DND-41 (cell line): ENCODE measurements around the gene CACNA1D.

Experiments used
- ATAC-seq: fragments of 200-7000 bp; cut with Tn5 transposase; 3 replicates; pipeline ENCODE4 v1.9.1; 2021; ENCODE audit warnings: low read depth; ENCODE audit not compliant: insufficient read depth
- DNase-seq: peaks from one replicate; pipeline ENCODE4 v3.0.0-alpha.2; 2020
- H2AFZ ChIP-seq: 2 replicates; pipeline ENCODE4 v1.6.0; 2012; ENCODE audit warnings: low read depth, low read length
- H3K27ac ChIP-seq: 2 replicates; pipeline ENCODE4 v1.5.1; 2012; ENCODE audit warnings: low read length, inconsistent platforms
- H3K27me3 ChIP-seq: fragments of 200-600 bp; sonication (generic); 2 replicates; pipeline ENCODE4 v1.6.0; 2012; ENCODE audit warnings: low read length, mild to moderate bottlenecking, inconsistent platforms; ENCODE audit not compliant: insufficient read depth, poor library complexity
- H3K36me3 ChIP-seq: 2 replicates; pipeline ENCODE4 v1.5.1; 2012; ENCODE audit warnings: low read length, inconsistent platforms; ENCODE audit not compliant: insufficient read depth
- H3K4me1 ChIP-seq: 2 replicates; pipeline ENCODE4 v1.5.1; 2012; ENCODE audit warnings: mild to moderate bottlenecking, low read length; ENCODE audit not compliant: insufficient read depth
- H3K4me2 ChIP-seq: 2 replicates; pipeline ENCODE4 v1.6.0; 2012; ENCODE audit warnings: mild to moderate bottlenecking, moderate library complexity, low read length, inconsistent platforms; ENCODE audit not compliant: insufficient read depth
- H3K4me3 ChIP-seq, 2 experiments: fragments of 200-600 bp in 1 of 2; shearing (Covaris generic) in 1 of 2; 2 replicates each; pipeline ENCODE4 v1.5.1; 2012 to 2016; ENCODE audit warnings: inconsistent platforms in 2 of 2, low read length in 2 of 2, mild to moderate bottlenecking in 2 of 2, low read depth in 1 of 2, moderate library complexity in 1 of 2
- H3K79me2 ChIP-seq: 2 replicates; pipeline ENCODE4 v1.6.0; 2012; ENCODE audit warnings: low read length, inconsistent platforms; ENCODE audit not compliant: insufficient read depth
- H3K9ac ChIP-seq: 2 replicates; pipeline ENCODE4 v1.6.0; 2012; ENCODE audit warnings: low read depth, mild to moderate bottlenecking, inconsistent platforms, low read length, moderate library complexity
- H3K9me3 ChIP-seq: 2 replicates; pipeline ENCODE4 v1.5.1; 2012; ENCODE audit warnings: low read length, moderate library complexity, mild to moderate bottlenecking, inconsistent platforms; ENCODE audit not compliant: insufficient read depth, severe bottlenecking
- H4K20me1 ChIP-seq: 2 replicates; pipeline ENCODE4 v1.6.0; 2012; ENCODE audit warnings: low read length; ENCODE audit not compliant: insufficient read depth
- EZH2 ChIP-seq: IDR thresholded peaks from 3 replicates; pipeline ENCODE4 v1.6.1; 2012; ENCODE audit warnings: borderline replicate concordance, low read depth, mild to moderate bottlenecking, moderate library complexity, low read length, inconsistent platforms; ENCODE audit not compliant: severe bottlenecking
- TF ChIP-seq, protein P1 (sequence below): IDR thresholded peaks from 2 replicates; pipeline ENCODE4 v1.5.1; 2012; ENCODE audit warnings: borderline replicate concordance, low read length, moderate library complexity, mild to moderate bottlenecking; ENCODE audit not compliant: poor library complexity, severe bottlenecking; ENCODE audit errors: extremely low read depth

Gene CACNA1D

GRCh38 chr3:53490459-53490968, 3.9 kb upstream of the CACNA1D start:
- Histone ChIP-seq H3K4me3 (no peak overlapping the region), H3K27me3 (peaks cover 9% of the 10 kb centered on the region), H3K36me3 (no peaks in the 10 kb centered on the region), H3K79me2 (no peaks in the 10 kb centered on the region), H3K9ac (no peak overlapping the region), H3K4me2 (no peak overlapping the region), H4K20me1 (no peaks in the 10 kb centered on the region), H3K9me3 (no peaks in the 10 kb centered on the region), H3K27ac (no peak overlapping the region), H3K4me1 (no peaks in the 10 kb centered on the region), H2AFZ (no peak overlapping the region)
- ATAC-seq (no peak), DNase-seq (no peak)
- TF ChIP-seq, protein P1, sequence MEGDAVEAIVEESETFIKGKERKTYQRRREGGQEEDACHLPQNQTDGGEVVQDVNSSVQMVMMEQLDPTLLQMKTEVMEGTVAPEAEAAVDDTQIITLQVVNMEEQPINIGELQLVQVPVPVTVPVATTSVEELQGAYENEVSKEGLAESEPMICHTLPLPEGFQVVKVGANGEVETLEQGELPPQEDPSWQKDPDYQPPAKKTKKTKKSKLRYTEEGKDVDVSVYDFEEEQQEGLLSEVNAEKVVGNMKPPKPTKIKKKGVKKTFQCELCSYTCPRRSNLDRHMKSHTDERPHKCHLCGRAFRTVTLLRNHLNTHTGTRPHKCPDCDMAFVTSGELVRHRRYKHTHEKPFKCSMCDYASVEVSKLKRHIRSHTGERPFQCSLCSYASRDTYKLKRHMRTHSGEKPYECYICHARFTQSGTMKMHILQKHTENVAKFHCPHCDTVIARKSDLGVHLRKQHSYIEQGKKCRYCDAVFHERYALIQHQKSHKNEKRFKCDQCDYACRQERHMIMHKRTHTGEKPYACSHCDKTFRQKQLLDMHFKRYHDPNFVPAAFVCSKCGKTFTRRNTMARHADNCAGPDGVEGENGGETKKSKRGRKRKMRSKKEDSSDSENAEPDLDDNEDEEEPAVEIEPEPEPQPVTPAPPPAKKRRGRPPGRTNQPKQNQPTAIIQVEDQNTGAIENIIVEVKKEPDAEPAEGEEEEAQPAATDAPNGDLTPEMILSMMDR, result no peak
- no peak for TF ChIP-seq EZH2

GRCh38 chr3:53491276-53491675, 3.1 kb upstream of the CACNA1D start:
- H3K27ac ChIP-seq, result no peak overlapping the region
- H3K9ac ChIP-seq, result no peak overlapping the region
- H3K4me2 ChIP-seq, result no peak overlapping the region
- no peak for DNase-seq
- H3K36me3 ChIP-seq, result no peaks in the 10 kb centered on the region
- TF ChIP-seq EZH2, result no peak
- TF ChIP-seq, protein P1, result no peak
- ATAC-seq, result no peak
- H3K9me3 ChIP-seq, result no peaks in the 10 kb centered on the region
- no peak overlapping the region for H2AFZ ChIP-seq
- H3K4me3 ChIP-seq, result no peak overlapping the region
- peaks cover 6% of the 10 kb centered on the region for H3K27me3 ChIP-seq
- no peaks in the 10 kb centered on the region for H3K4me1 ChIP-seq
- no peaks in the 10 kb centered on the region for H4K20me1 ChIP-seq
- H3K79me2 ChIP-seq, result no peaks in the 10 kb centered on the region

- H3K4me1 ChIP-seq, result no peaks in the 10 kb centered on the region
- H4K20me1 ChIP-seq, result no peaks in the 10 kb centered on the region
- peaks cover 2% of the 10 kb centered on the region for H3K27me3 ChIP-seq
- TF ChIP-seq, protein P1, result no peak
- TF ChIP-seq EZH2, result no peak
- no peaks in the 10 kb centered on the region for H3K36me3 ChIP-seq
- no peaks in the 10 kb centered on the region for H3K79me2 ChIP-seq
- H3K4me3 ChIP-seq, result no peak overlapping the region
- no peak for ATAC-seq
- no peak overlapping the region for H3K9ac ChIP-seq
- H3K9me3 ChIP-seq, result no peaks in the 10 kb centered on the region
- no peak for DNase-seq
- H2AFZ ChIP-seq, result no peak overlapping the region
- no peak overlapping the region for H3K4me2 ChIP-seq
- H3K27ac ChIP-seq, result no peak overlapping the region
These were observed 832 bp upstream of the CACNA1D start for GRCh38 chr3:53493595-53493962.

- no peak for DNase-seq
- Histone ChIP-seq H4K20me1 (no peaks in the 10 kb centered on the region), H3K4me3 (no peak overlapping the region), H3K4me1 (no peaks in the 10 kb centered on the region), H3K27ac (no peak overlapping the region), H3K9me3 (no peaks in the 10 kb centered on the region), H3K9ac (no peak overlapping the region), H3K27me3 (peaks cover 5% of the 10 kb centered on the region), H3K4me2 (no peak overlapping the region), H2AFZ (no peak overlapping the region), H3K79me2 (no peaks in the 10 kb centered on the region), H3K36me3 (no peaks in the 10 kb centered on the region)
- ATAC-seq, result no peak
- no peak for TF ChIP-seq EZH2
- TF ChIP-seq, protein P1, result no peak
These were observed 722 bp downstream of the CACNA1D start for GRCh38 chr3:53495146-53495519.
